GM04504 (cell line): ENCODE results near the gene ZACN.
"Not testable (repeated sequence)": the region's sequence is repeated elsewhere in the genome, so short reads cannot be mapped to it uniquely, and the experiment has no call there.

Source experiments
- DNase-seq: peaks from one replicate; pipeline ENCODE4 v3.0.0-alpha.2; 2012; ENCODE audit warnings: low read depth

The ZACN gene

DNA sequence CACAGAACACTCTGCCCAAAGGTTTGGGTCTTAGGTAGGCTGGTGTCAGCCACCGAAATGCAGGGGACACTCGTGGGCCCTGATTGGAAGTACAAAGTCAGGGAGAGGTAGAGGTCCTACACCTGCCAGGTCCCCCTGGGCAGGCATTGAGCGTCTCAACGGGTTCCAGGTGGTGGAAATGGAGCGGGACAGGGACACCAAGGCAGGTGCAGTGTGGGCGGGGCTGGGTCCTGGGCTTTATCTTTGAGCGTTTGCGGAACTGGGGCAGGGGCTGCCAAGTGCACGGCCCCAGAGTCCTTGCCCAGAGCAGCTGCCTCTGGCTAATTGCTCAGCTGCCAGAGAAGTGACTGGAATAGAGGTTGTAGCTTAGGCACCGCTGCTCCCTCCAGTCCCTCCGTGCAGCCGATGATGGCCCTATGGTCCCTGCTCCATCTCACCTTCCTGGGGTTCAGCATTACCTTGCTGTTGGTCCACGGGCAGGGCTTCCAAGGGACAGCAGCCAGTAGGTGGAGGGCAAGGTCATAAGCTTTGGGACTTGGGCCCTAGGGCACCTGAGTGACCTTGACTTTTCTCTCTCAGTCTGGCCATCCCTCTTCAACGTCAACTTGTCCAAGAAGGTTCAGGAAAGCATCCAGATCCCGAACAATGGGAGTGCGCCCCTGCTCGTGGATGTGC lies at the start of gene ZACN:
ZACN (plus strand) TSS at position 323 of the 675 bp plus-strand sequence; CDS start at position 406, 83 bp downstream.
- no peak for DNase-seq

DNA sequence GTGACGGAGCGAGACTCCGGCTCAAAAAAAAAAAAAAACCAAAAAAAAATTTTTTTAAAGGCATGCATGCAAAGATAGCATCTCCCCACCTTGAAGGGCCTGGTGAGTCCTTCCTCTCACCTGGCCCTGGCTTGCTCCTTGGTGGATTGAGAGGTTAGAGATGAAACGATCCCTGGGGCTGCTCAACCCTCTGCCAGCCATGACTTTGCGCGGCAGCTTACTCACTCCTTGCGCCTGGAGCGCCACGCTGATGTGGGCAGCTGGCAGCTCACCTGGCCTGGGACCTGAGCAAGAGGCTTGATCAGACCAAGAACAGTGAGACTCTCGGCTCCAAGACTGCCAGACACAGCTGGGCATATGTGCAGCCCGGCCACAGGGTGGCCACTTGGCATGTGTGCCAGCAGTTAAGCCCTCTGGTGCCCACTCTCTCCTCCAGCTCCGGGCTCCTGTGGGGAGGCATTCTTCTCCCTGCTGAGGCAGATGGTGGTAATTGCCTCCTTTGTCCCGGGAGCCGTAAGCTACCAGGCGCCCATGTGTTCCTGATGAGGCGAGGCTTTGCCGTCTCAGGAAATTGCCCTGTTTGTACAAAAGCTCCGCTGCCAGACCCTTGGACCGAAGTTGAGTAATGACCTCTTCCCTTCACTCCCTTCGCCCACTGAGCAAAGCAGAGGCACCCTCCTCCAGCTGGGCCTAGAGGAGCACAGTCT lies 46.8 kb upstream of the ZACN start:
- DNase-seq, result no peak

GRCh38 chr17:76032780-76033108 lies 46.2 kb upstream of the ZACN start:
- no peak for DNase-seq

DNA sequence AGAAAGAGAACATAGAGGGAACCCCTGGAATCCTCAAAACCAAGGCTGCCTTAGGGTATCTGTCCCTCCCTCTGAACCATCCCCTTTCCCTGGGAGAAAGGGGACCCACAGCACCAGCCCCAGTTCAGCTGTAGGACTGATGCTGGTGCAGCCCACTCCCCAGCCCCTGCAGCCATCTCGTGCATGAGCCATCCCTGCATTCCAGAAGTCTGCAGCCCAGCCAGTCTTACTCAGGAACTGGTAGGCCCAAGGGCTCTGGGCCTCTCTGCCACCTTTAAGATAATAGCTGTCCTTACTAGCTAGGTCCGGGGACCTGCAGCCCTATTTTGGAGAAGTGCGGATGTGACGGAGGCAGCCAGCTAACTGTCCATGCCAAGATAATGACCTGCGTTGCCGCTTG lies 45.8 kb upstream of the ZACN start:
- no peak for DNase-seq

DNA sequence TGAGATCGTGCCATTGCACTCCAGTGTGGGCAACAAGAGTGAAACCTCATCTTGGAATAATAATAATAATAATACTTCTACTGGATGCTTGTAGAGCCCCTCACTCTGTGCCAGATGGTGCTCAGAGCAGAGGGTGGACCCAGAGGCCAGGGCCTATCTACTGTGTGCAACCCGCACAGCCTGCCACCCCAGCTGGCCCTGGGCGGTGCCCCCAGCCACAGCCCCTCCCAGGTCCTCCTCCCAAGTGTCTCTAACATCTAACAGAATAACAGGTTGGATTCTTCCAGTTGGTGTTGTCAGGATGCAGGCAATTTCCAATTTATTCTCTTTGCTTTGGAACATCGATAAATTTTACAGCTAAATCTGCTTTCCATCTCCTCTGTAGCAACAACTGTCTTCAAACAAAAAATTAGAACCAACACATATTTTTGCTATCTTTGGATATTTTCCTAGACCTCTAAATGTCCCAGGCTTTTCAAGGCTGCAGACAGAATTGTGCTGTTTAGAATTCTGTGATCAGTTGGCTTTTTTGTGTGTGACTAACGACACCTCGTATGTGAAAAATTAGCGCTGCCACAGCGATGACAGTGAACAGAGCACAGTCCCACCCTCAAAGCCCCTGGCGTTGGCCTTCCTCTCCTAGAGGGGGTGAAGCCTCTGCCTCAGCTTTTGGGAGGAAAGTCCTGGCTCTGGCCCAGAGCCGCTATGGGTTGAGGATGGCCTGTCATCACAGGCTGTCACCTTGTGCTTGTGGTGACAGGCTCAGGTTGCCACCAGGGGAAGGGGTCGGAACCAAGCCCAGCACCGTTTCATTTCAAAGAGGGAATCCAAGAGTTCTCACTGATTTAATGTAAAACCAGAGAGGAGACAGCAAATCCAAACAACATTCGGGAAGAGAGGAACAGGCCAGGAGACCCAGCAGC lies 44.3 kb upstream of the ZACN start:
- no peak for DNase-seq

GRCh38 chr17:76036497-76037261 lies 42.3 kb upstream of the ZACN start:
- DNase-seq, result no peak

- no peak for DNase-seq
Observed at GRCh38 chr17:76038050-76038449, 40.9 kb upstream of the ZACN start.

DNA sequence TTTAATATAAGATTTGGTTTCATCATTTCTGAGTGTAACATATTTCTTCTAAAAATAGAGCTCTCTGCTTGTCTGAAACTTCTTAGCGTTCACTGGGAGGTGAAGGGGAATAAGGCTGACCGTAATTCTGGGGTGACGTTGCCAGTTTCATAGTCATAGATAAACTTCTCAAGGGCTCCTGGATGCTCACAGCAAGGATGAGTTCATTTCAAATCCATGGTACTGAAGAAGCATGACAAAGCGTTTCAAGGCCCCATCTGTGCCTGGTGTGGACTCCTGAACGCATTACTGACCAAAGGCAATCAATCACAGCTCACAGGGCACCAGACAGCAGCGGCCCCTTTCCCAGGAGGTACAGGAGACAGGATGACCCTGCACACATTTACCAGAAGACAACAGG lies 39.9 kb upstream of the ZACN start:
- DNase-seq, result no peak

DNA sequence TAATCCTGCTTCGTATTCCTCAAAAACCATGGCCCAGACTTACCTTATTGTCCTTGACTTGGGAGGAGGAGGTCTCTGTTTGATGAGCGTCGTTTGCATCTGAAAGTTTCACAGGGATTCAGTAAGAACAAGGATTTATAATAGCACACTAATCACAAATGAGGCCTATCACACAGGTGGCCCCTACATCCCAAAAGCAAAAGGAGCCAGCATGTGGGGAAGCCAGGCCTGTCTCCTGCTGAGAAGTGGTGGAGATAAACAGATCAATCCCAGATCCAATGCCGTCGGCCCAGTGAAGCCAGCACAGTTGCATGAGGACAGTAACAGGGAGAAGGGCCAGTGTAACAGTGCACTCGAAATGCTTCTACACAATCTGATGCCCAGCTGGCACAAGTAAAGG lies 38.6 kb upstream of the ZACN start:
- no peak for DNase-seq

DNA sequence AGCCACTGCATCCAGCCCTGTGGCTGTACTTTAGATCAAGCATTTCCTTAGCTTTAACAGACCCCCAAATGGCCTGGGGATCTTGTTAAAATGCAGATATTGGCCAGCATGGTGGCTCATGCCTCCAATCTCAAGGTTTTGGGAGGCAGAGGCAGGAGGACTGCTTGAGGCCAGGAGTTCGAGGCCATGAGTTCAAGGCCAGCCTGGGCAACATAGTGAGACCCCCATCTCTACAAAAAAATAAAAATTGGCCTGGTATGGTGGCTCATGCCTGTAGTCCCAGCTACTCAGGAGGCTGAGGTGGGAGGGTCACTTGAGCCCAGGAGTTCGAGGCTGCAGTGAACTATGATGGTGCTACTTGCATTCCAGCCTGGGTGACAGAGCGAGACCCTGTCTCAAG lies 36.1 kb upstream of the ZACN start:
- DNase-seq, result not testable (repeated sequence)

DNA sequence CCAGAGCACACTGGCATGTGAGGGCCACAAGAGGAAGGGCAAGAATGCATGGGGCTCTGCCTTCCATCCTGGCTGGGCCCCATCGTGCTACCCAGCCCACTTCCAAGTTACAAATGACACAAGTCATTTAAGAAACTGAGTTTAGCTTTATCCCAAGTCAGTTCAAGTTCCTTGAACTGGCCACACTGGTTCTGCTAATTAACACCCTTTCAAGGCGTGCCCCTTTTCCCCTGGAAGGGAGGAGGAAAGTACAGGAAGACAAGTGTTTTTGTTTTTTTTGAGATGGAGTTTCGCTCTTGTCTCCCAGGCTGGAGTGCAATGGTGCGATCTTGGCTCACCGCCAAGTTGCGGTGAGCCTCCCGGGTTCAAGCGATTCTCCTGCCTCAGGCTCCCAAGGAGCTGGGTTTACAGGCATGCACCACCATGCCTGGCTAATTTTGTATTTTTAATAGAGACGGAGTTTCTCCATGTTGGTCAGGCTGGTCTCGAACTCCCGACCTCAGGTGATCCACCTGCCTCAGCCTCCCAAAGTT lies 34.4 kb upstream of the ZACN start:
- not testable (repeated sequence) for DNase-seq

GRCh38 chr17:76046064-76046463 lies 32.9 kb upstream of the ZACN start:
- DNase-seq, result no peak

DNA sequence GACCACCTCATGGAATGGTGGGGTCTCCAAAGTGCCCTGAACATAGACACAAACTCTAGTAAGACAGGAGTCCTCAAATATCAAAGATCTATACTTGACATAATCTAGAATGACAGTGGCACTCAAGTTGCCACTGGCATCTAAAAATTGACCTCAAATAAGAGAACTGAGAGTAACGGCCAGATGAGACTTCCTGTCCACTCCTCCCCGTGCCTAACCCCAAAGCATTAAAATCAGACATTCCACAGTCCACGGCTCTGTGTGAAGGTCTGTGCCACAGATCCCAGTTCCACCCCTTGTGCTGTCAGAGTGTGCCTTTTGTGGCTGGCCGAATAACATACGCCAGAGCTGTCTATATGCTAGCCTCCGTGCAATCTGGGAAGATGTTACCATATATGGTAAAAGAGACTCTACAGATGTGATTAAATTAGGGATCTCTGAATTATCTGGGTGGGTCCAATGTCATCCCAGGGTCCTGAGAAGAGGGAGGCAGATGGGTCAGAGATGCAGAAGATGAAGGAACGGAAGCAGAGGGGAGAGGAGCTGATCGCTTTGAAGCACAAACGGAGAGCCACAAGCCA lies 30.9 kb upstream of the ZACN start:
- DNase-seq, result no peak

DNA sequence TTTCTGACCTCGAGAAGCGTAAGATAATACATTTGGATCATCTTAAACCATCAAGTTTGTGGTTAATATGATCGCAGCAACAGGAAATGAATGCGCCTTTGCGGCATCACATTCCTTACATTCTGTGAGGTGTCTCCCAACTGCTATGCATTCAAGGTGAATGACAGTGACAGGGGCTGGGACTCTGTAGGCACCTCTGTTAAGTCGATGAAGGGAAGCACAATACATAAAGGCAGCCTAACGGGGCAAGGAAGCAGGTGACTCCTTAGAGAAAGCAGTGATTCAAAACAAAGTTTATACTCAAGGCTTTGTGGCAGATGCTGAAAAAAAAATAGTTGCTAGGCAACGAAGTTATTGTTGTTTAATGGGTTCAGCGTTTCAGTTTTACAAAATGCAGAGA lies 30.3 kb upstream of the ZACN start:
- DNase-seq, result no peak

- DNase-seq, result no peak
Observed at GRCh38 chr17:76049239-76049638, 29.7 kb upstream of the ZACN start.

DNA sequence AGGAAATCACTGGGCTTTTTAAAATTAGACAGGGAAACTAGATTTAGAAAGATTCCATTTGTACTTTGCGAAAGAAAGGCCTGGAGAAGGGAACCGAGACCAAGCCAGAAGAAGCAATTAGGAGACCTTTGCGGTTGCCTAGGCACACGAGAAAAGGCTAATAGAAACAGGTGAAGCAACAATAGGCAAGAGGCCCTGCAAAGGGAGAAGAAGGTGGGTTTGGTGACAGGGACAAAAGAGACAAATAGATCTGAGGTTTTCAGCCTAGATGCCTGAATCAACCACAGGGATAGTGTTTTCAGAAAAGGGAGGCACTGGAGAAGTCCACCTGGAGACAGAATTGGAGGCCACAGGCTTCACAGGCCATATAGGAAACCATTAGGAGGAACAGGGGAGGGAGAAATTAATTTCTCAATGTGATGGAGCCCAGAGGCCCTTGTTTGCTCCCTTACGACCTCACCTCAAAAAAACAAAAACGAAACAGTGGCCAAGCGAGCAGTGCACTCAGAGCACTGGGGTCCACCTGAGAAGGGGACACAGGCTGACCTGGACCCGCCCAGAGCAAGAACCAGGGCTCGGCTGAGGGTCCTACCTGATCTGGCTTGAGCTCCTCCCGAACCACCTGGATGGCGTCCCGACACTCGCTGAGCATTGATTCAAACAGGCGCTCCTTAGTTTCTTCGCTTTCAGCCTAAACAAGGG lies 29.0 kb upstream of the ZACN start:
- no peak for DNase-seq

- no peak for DNase-seq
Observed at GRCh38 chr17:76050538-76051467, 28.2 kb upstream of the ZACN start.

- DNase-seq, result no peak
Observed at GRCh38 chr17:76051561-76051960, 27.4 kb upstream of the ZACN start.

- no peak for DNase-seq
Observed at GRCh38 chr17:76053246-76054111, 25.5 kb upstream of the ZACN start.
